ENCODE results near the gene NNAT.

- TF ChIP-seq POLR2AphosphoS5 (IDR thresholded peaks at IDR 0.05) = no peak
- TF ChIP-seq CTCF (IDR thresholded peaks at IDR 0.05) = no peak
- TF ChIP-seq EP300 (IDR thresholded peaks at IDR 0.05) = no peak
Observed at GRCh38 chr20:37526839-37527637, 6.0 kb downstream of the NNAT start.

Measured in stomach (tissue), 4 donors.